ENCODE results near the gene CACNB2.

GRCh38 chr10:18306031-18306430 lies 165.8 kb downstream of the CACNB2 start:
- TF ChIP-seq POLR2A (IDR thresholded peaks at IDR 0.05; ENCODE audit: low read length) (no peak), GATA1 (IDR thresholded peaks at IDR 0.05; ENCODE audit: low read depth, low read length) (no peak)
